HG02885 (cell line): ENCODE results near the gene CPLANE1.
A peak's percentile ranks its signal among the peaks of the same experiment; 100 is the strongest.
"Not testable (repeated sequence)": the region's sequence is repeated elsewhere in the genome, so short reads cannot be mapped to it uniquely, and the experiment has no call there.

ENCODE experiments used
- ATAC-seq: cut with Tn5 transposase; IDR thresholded peaks from one replicate; pipeline ENCODE4 v1.9.1; 2021; ENCODE audit warnings: mild to moderate bottlenecking; ENCODE audit not compliant: unreplicated experiment, poor library complexity

Gene CPLANE1

DNA sequence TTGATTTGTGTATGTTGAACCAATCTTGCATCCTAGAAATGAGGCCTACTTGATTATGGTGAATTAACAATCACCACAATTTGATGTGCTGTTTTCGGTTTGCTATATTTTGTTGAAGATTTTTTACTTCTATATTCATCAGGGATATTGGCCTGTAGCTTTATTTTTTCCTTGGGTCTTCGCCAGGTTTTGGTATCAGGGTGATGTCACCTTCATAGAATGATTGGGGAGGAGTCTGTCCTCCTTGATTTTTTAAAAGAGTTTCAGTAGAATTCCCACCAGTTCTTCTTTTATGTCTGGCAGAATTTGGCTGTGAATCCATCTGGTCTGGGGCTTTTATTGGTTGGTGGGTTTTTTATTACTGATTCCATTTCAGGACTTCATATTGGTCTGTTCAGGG, 115.2 kb downstream of the CPLANE1 start:
- ATAC-seq = no peak

DNA sequence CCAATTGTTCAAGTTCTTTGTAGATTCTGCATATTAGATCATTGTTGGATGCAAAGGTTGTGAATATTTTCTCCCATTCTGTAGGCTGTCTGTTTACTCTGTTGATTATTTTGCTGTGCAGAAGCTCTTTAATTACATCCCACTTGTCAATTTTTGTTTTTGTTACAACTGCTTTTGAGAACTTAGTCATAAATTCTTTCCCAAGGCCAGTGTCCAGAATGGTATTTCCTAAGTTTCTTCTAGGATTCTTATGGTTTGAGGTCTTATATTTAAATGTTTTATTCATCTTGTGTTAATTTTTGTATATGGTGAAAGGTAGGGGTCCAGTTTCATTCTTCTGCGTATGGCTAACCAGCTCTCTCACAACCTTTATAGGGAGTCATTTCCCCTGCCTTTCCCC, 116.5 kb downstream of the CPLANE1 start:
- ATAC-seq = no peak

DNA sequence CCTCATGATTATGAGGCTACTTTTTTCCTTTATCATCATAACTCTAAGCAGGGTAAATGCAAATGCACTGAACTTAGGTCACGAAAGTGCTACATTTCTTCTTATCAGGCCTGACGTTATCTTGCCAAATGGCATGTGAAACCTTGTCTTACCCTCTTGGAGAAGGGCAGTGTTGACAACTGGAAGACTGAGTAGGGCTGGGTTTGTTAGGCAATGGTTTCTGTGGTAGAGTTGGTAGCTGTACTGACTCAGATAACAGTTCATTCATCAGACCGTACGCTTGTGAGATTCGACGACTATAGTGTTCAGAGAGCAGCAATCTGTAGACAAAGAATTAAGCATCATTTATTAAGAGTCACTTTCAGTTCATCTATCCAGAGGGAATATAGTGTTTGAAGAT, 127.7 kb downstream of the CPLANE1 start:
- no peak for ATAC-seq

GRCh38 chr5:37121027-37121426, 128.1 kb downstream of the CPLANE1 start:
- ATAC-seq = no peak

GRCh38 chr5:37120270-37120669, 128.9 kb downstream of the CPLANE1 start:
- no peak for ATAC-seq

- ATAC-seq = no peak
These were observed 132.8 kb downstream of the CPLANE1 start for GRCh38 chr5:37116359-37116758.

- no peak for ATAC-seq
These were observed 136.7 kb downstream of the CPLANE1 start for GRCh38 chr5:37112383-37112991.

GRCh38 chr5:37111426-37112382, 137.5 kb downstream of the CPLANE1 start:
- peak; percentile 94 for ATAC-seq

DNA sequence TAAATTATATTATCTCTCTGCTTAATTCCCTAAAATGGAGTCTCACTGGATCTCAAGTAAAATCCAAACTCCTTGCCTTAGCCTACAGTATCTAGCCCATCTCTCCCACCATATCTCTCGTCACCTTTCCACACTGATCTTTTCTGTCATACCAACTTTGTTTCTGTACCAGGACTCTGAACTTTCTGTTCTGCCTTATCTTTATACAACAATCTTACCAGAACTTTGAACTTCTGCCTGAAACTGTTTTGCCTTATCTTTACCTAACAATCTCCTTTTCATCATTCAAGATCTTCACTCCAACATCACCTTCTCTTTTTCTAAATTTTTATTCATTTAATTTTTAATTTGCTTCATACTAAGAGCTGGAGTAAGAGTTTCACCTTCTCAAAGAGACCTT, 139.0 kb downstream of the CPLANE1 start:
- no peak for ATAC-seq

DNA sequence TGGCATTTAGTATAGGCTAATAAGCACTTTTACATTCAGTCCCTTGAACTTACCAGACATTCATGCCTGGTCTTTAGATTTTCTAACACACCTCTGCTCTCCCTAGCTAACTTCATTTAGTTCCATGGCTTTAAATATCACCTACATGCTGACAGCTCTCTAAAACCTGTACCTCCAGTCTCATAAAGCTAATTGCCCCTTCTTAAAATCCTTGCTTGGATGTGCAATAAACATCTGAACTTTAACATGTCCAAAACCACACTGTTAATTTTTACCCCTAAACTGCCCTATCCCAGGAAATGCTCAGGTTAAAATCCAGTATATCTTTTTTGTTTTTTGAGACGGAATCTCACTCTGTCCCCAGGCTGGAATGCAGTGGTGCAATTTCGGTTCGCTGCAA, 139.8 kb downstream of the CPLANE1 start:
- no peak for ATAC-seq

GRCh38 chr5:37103302-37103701, 145.9 kb downstream of the CPLANE1 start:
- ATAC-seq = no peak

DNA sequence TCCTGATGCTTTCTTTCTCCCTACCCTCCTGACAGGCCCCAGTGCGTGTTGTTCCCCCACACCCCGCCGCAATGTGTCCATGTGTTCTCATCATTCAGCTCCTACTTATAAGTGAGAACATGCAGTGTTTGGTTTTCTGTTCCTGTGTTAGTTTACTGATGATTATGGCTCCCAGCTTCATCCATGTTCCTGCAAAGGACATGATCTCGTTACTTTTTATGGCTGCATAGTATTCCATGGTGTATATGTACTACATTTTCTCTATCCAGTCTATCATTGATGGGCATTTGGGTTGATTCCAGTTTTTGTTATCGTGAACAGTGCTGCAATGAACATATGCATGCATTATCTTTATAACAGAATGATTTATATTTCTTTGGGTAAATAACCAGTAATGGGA, 149.9 kb downstream of the CPLANE1 start:
- ATAC-seq = not testable (repeated sequence)

- ATAC-seq = not testable (repeated sequence)
These were observed 155.4 kb downstream of the CPLANE1 start for GRCh38 chr5:37093795-37094194.

DNA sequence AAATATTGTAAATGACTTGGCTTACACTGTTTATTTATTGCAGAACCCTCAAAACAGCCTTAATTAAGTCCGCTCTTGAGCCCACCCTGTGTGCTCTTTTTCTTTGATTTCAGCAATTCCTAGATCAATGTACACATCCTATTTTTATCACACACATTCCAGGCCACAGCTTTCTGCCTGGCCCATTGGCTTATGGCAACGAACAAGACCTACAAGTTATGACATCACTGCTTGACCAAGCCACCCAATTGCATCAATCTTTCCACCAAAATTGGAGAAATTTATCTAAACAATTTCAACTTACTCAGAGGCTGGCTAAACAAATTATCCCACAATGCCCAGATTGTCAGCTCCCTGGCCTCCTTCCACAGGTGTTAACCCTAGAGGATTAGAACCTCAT, 158.4 kb downstream of the CPLANE1 start:
- no peak for ATAC-seq

GRCh38 chr5:37090123-37090726, 159.0 kb downstream of the CPLANE1 start:
- ATAC-seq = no peak

DNA sequence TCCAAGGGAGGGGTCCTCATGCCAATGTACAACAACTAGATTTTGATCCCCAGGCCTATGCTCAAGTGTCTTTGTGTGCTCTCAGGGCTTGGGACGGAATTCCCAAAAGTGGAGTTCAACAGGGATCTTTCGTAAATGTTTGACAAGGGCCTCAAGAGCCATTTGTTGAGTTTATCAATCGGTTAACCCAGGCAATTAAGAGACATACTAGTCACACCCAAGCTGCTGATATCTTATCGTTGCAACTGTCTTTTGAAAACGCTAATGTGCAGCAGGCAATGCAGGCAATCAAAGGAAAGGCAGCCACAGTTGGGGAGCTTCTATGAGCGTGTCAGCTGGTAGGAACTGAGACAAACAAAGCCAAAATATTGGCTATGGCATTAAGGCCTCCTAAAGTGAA, 161.2 kb downstream of the CPLANE1 start:
- ATAC-seq = no peak

DNA sequence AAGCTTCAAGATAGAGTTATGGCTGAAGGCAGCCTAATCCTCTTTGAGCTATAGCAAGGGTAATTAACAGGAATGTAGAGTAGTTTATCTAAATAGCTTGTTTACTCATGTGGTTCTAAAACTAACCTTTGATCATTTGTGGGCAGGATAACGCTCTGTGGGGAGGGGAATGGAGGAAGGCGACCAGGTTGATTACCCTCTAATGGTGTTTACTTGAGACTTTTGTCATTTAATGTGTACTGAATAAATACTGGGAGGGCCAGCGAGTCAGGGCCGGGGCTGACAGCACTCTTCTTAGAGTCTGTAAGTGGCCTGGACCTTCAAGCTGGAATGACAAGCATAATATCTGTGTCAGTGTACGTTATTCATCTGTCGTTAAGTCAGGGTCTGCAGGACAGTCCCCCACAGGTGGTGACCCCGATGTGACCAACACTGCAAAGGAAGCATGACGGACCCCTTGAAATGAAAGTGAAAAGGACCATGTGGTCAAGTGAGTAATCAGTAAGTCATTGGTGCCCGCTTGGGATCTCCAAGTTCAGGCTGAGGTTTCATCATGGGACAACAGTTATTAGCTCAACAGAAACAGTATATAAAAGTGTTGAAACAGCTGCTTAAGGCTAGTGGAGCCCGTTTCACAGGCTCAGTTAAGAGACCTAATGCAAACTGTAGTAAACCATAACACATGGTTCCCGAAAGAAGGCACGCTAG, 162.6 kb downstream of the CPLANE1 start:
- ATAC-seq = no peak

- ATAC-seq = not testable (repeated sequence)
These were observed 163.2 kb downstream of the CPLANE1 start for GRCh38 chr5:37086026-37086425.

DNA sequence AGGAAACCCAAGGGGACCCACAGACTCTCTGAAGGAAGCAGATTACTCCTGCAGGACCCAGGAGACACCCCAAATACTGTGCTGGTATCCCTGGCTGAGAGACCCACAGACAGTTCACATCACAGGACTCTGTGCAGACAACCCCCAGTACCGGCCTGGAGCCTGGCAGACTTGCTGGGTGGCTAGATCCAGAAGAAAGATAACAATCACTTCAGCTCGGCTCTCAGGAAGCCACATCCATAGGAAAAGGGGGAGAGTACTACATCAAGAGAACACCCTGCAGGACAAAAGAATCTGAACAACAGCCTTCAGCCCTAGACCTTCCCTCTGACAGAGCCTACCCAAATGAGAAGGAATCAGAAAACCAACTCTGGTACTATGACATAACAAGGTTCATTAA, 166.2 kb downstream of the CPLANE1 start:
- not testable (repeated sequence) for ATAC-seq

GRCh38 chr5:37080697-37081096, 168.5 kb downstream of the CPLANE1 start:
- no peak for ATAC-seq

GRCh38 chr5:37077146-37077545, 172.0 kb downstream of the CPLANE1 start:
- ATAC-seq = no peak
